ENCODE results near the gene HMGXB3.
"Not testable (repeated sequence)": the region's sequence is repeated elsewhere in the genome, so short reads cannot be mapped to it uniquely, and the experiment has no call there.

HMGXB3 gene

GRCh38 chr5:150068961-150069645 is 68.6 kb downstream of the HMGXB3 start:
- DNase-seq (ENCODE audit: low read depth): no peak

- DNase-seq (ENCODE audit: low read depth): no peak
Observed at GRCh38 chr5:150069672-150070627, 69.4 kb downstream of the HMGXB3 start.

- DNase-seq (ENCODE audit: low read depth): no peak
Observed at GRCh38 chr5:150070821-150071220, 70.3 kb downstream of the HMGXB3 start.

- no peak for DNase-seq (ENCODE audit: low read depth)
Observed at GRCh38 chr5:150073086-150073625, 72.6 kb downstream of the HMGXB3 start.

- DNase-seq (ENCODE audit: low read depth): no peak
Observed at GRCh38 chr5:150073677-150074076, 73.1 kb downstream of the HMGXB3 start.

GRCh38 chr5:150075233-150075632 is 74.7 kb downstream of the HMGXB3 start:
- no peak for DNase-seq (ENCODE audit: low read depth)

GRCh38 chr5:150075806-150076205 is 75.3 kb downstream of the HMGXB3 start:
- no peak for DNase-seq (ENCODE audit: low read depth)

- no peak for DNase-seq (ENCODE audit: low read depth)
Observed at GRCh38 chr5:150077060-150077459, 76.5 kb downstream of the HMGXB3 start.

GRCh38 chr5:150077996-150078801 is 77.7 kb downstream of the HMGXB3 start:
- no peak for DNase-seq (ENCODE audit: low read depth)

- no peak for DNase-seq (ENCODE audit: low read depth)
Observed at GRCh38 chr5:150078802-150079689, 78.5 kb downstream of the HMGXB3 start.

- no peak for DNase-seq (ENCODE audit: low read depth)
Observed at GRCh38 chr5:150079909-150080461, 79.4 kb downstream of the HMGXB3 start.

GRCh38 chr5:150080696-150081435 is 80.3 kb downstream of the HMGXB3 start:
- DNase-seq (ENCODE audit: low read depth): no peak

- DNase-seq (ENCODE audit: low read depth): no peak
Observed at GRCh38 chr5:150081541-150082283, 81.2 kb downstream of the HMGXB3 start.

GRCh38 chr5:150082374-150082773 is 81.8 kb downstream of the HMGXB3 start:
- DNase-seq (ENCODE audit: low read depth): no peak

- DNase-seq (ENCODE audit: low read depth): no peak
Observed at GRCh38 chr5:150082889-150083288, 82.3 kb downstream of the HMGXB3 start.

- DNase-seq (ENCODE audit: low read depth): not testable (repeated sequence)
Observed at GRCh38 chr5:150084754-150085153, 84.2 kb downstream of the HMGXB3 start.

- no peak for DNase-seq (ENCODE audit: low read depth)
Observed at GRCh38 chr5:150085191-150085912, 84.8 kb downstream of the HMGXB3 start.

GRCh38 chr5:150085950-150086715 is 85.6 kb downstream of the HMGXB3 start, which contains the start of gene CSF1R:
TSS of gene CSF1R (minus strand) at chr5:150086554. CDS start at chr5:150086427, 127 bp downstream.
- no peak for DNase-seq (ENCODE audit: low read depth)
